Heart right ventricle (tissue), 16 donors: ENCODE data around the gene MEGF9. TPM values are rescaled to one million over a fixed set of nuclear protein-coding genes. Genes with fewer than 3 reads are reported as not detected.

Source experiments
- ATAC-seq, 8 donors: fragments of 200-7000 bp; cut with Tn5 transposase; one replicate each; pipeline ENCODE4 v1.9.1; 2020; ENCODE audit warnings: mild to moderate bottlenecking in 8 of 8, moderate library complexity in 8 of 8, moderate number of reproducible peaks in 1 of 8
- DNase-seq, 2 donors: peaks; one replicate each; pipeline ENCODE4 v3.0.0-alpha.2; 2020
- H3K27ac ChIP-seq, 10 donors: fragments of 200-600 bp; sonication (generic) in 2 of 10; one replicate each; pipeline versions ENCODE4 v1.5.0 to v1.8.0; 2020 to 2022; ENCODE audit warnings: mild to moderate bottlenecking in 3 of 10
- H3K27me3 ChIP-seq, 7 donors: fragments of 200-600 bp; one replicate each; pipeline ENCODE4 v1.8.0; 2021 to 2022; ENCODE audit warnings: mild to moderate bottlenecking in 2 of 7
- H3K36me3 ChIP-seq, 9 donors: fragments of 200-600 bp; sonication (generic) in 1 of 9; one replicate each; pipeline versions ENCODE4 v1.5.0 to v1.8.0; 2020 to 2022; ENCODE audit warnings: mild to moderate bottlenecking in 2 of 9
- H3K4me1 ChIP-seq, 9 donors: fragments of 200-600 bp; sonication (generic) in 1 of 9; one replicate each; pipeline versions ENCODE4 v1.5.0 to v1.8.0; 2020 to 2022; ENCODE audit warnings: mild to moderate bottlenecking in 4 of 9
- H3K4me3 ChIP-seq, 10 donors: fragments of 200-600 bp; sonication (generic) in 2 of 10; one replicate each; pipeline versions ENCODE4 v1.5.0 to v1.8.0; 2020 to 2022; ENCODE audit warnings: mild to moderate bottlenecking in 7 of 10, moderate library complexity in 2 of 10
- H3K9me3 ChIP-seq, 11 donors: fragments of 200-600 bp in 10 of 11; sonication (generic) in 2 of 11; one replicate each; pipeline versions ENCODE4 v1.5.0 to v1.8.0; 2013 to 2022; ENCODE audit warnings: mild to moderate bottlenecking in 2 of 11, control low read depth in 1 of 11, moderate library complexity in 1 of 11
- CTCF ChIP-seq, 9 donors: fragments of 200-600 bp; sonication (generic) in 2 of 9; IDR thresholded peaks; one replicate each; pipeline versions ENCODE4 v1.5.0 to v1.8.0; 2021 to 2022; ENCODE audit warnings: antibody characterized with exemption in 9 of 9, mild to moderate bottlenecking in 5 of 9, moderate library complexity in 1 of 9
- WGBS, 2 donors: extraction: QIAGEN DNeasy Blood & Tissue Kit; methylation state at CpG; one replicate each; pipeline ENCODE4 v1.1.7; 2013; ENCODE audit warnings: inconsistent platforms in 1 of 2; 5-methylcytosine and 5-hydroxymethylcytosine counted together
- intact Hi-C, 10 donors: fragments of 100-400 bp; cut with DNase I; formaldehyde crosslinking; loops; one replicate each; pipeline versions ENCODE4 v1.11.1 to v1.14.2; 2022
- polyA plus RNA-seq, 2 donors: library from polyadenylated mRNA; stranded (reverse); fragments of 200-250 nt; gene quantifications; one replicate each; pipeline ENCODE4 v1.2.3, GENCODE V29; 2013
- total RNA-seq, 10 donors: library from RNA; stranded (reverse); fragmentation: NEBNext Ultra II Directional in 3 of 10; extraction: Animal tissue kit (Norgen Biotek cat#: 25700) in 3 of 10; gene quantifications; one replicate each; pipeline versions ENCODE4 v1.2.1 to v1.2.4, GENCODE V29; 2021 to 2023
- donor health status: Arrhythmogenic right ventricular cardiomyopathy.
- donor health status: ischemic (EF 13 %, LVEDD 7.1; RV severe dilation, severe dysfunction).
- donor health status: healthy with polysubstance abuse.
- donor health status: DM: no; HTN: yes; CAD: no.
- donor health status: DM: no; HTN: no; CAD: no.
- donor health status: ischemic (EF 25% LVEDD 6.9; RV normal size, moderate dysfunction).
- donor health status: ischemic (EF 25% LVEDD 5.7; RV mildly dilated, moderate dysfunction).
- donor health status: healthy.
- donor health status: DM: yes; HTN: yes; CAD: no.
- donor health status: Ischemic cardiomyopathy.
- donor health status: ischemic (EF 35%, LVEDD 5.7; RV mildly dilated, moderate dysfunction).
- donor health status: nonischemic (EF 11% LVEDD 7.7; RV severe dilation, severe dysfunction).
- donor health status: DM: yes; HTN: yes; CAD: no.
- donor health status: PGD.
- donor health status: ischemic (EF 29% LVEDD 5.4; RV normal size, mild dysfunction).
- donor health status: nonischemic (EF 23%, LVEDD 6.1; RV moderate dilation, normal function).

The MEGF9 gene
- total and polyA plus RNA-seq, 12 donors, result 3.0 to 39.1 (median 8.5) TPM

- H3K36me3 ChIP-seq, result peaks cover 0 to 61% (median 12%) of the 10 kb centered on the region in 9 donors
Measured at GRCh38 chr9:120757026-120757913, 43.0 kb upstream of the MEGF9 start.

GRCh38 chr9:120756531-120756930 is 42.3 kb upstream of the MEGF9 start:
- H3K9me3 ChIP-seq, result no peaks in the 10 kb centered on the region
- no peak for ATAC-seq
- intact Hi-C loops, result loop anchor here (1.0 to 10.0 kb wide), 7 partner anchors 180 to 306 kb away; partner anchors contain the start of gene C5 (in 2 of the 10)
- no peak overlapping the region for H3K4me3 ChIP-seq
- DNase-seq, result no peak
- H3K27me3 ChIP-seq, result no peaks in the 10 kb centered on the region
- peaks cover 0 to 53% (median 7%) of the 10 kb centered on the region in 9 donors for H3K36me3 ChIP-seq
- H3K4me1 ChIP-seq, result peaks cover 0 to 24% (median 0%) of the 10 kb centered on the region in 9 donors
- 8 to 28% methylated on average over 1 of the region's 1 CpG for WGBS, 2 donors
- TF ChIP-seq CTCF (IDR thresholded peaks at IDR 0.05), result no peak
- H3K27ac ChIP-seq, result peak overlapping the region in 1 of 10 donors; percentile 15

More at GRCh38 chr9:120757026-120757913, 43.0 kb upstream of the MEGF9 start:
- no peak for ATAC-seq
- H3K9me3 ChIP-seq, result no peaks in the 10 kb centered on the region
- intact Hi-C loops, result loop anchor here (2.0 to 10.0 kb wide), 6 partner anchors 180 to 305 kb away; partner anchors contain the start of gene C5 (in 2 of the 10)
- peaks cover 0 to 24% (median 0%) of the 10 kb centered on the region in 9 donors for H3K4me1 ChIP-seq
- H3K27me3 ChIP-seq, result no peaks in the 10 kb centered on the region
- no peak for DNase-seq
- WGBS, 2 donors, result 71 to 82% methylated on average over 6 of the region's 6 CpGs
- no peak for TF ChIP-seq CTCF (IDR thresholded peaks at IDR 0.05)
- no peak overlapping the region for H3K4me3 ChIP-seq
- H3K27ac ChIP-seq, result peak overlapping the region in 1 of 10 donors; percentile 15

GRCh38 chr9:120755810-120756434 is 41.7 kb upstream of the MEGF9 start:
- Histone ChIP-seq H3K27me3 (no peaks in the 10 kb centered on the region), H3K4me1 (peaks cover 0 to 24% (median 0%) of the 10 kb centered on the region in 9 donors), H3K4me3 (no peak overlapping the region), H3K27ac (peak overlapping the region in 1 of 10 donors; percentile 15), H3K9me3 (no peaks in the 10 kb centered on the region), H3K36me3 (peaks cover 0 to 47% (median 7%) of the 10 kb centered on the region in 9 donors)
- 17 to 19% methylated on average over 6 of the region's 6 CpGs for WGBS, 2 donors
- intact Hi-C loops, result loop anchor here (1.0 to 10.0 kb wide), 7 partner anchors 180 to 306 kb away; partner anchors contain the start of gene C5 (in 2 of the 10)
- peak; percentile 79 to 93 (median 90) for TF ChIP-seq CTCF (IDR thresholded peaks at IDR 0.05)
- ATAC-seq, result peak in 7 of 8 donors; percentile 50 to 78 (median 67)
- DNase-seq, result peak in 1 of 2 donors; percentile 54

- no peak for ATAC-seq
- intact Hi-C loops, result loop anchor here in 9 of 10 donors (2.0 to 10.0 kb wide), 5 partner anchors 182 to 307 kb away; partner anchors contain the start of gene C5 (in 2 of the 9)
- no peaks in the 10 kb centered on the region for H3K27me3 ChIP-seq
- no peak overlapping the region for H3K4me3 ChIP-seq
- peaks cover 0 to 38% (median 3%) of the 10 kb centered on the region in 9 donors for H3K36me3 ChIP-seq
- no peak overlapping the region for H3K27ac ChIP-seq
- no peaks in the 10 kb centered on the region for H3K9me3 ChIP-seq
- no peak for TF ChIP-seq CTCF (IDR thresholded peaks at IDR 0.05)
- no peak for DNase-seq
- WGBS, 2 donors, result 94 to 100% methylated on average over 2 of the region's 2 CpGs
- H3K4me1 ChIP-seq, result peaks cover 0 to 24% (median 0%) of the 10 kb centered on the region in 9 donors
Measured at GRCh38 chr9:120755044-120755443, 40.8 kb upstream of the MEGF9 start.
